ENCODE results near the gene GAP43. TPM values are rescaled to one million over a fixed set of nuclear protein-coding genes. Genes with fewer than 3 reads are reported as not detected.

Gene GAP43
- polyA plus RNA-seq, 10 donors, result 1.4 to 5.9 (median 3.0) TPM

GRCh38 chr3:115626006-115626409 lies 2.7 kb downstream of the GAP43 start:
- no peak for DNase-seq

- DNase-seq, result no peak
These were observed 3.4 kb downstream of the GAP43 start for GRCh38 chr3:115626721-115627120.

GRCh38 chr3:115627180-115628074 lies 4.1 kb downstream of the GAP43 start:
- DNase-seq, result no peak

GRCh38 chr3:115628075-115628412 lies 4.7 kb downstream of the GAP43 start:
- no peak for DNase-seq

GRCh38 chr3:115630850-115631249 lies 7.5 kb downstream of the GAP43 start:
- no peak for DNase-seq

- no peak for DNase-seq
These were observed 8.7 kb downstream of the GAP43 start for GRCh38 chr3:115632026-115632425.

GRCh38 chr3:115633467-115633866 lies 10.2 kb downstream of the GAP43 start:
- no peak for DNase-seq

GRCh38 chr3:115634052-115634451 lies 10.7 kb downstream of the GAP43 start:
- no peak for DNase-seq

GRCh38 chr3:115635406-115635805 lies 12.1 kb downstream of the GAP43 start:
- DNase-seq, result peak in 1 of 3 donors; percentile 30

- DNase-seq, result peak in 1 of 3 donors; percentile 34
These were observed 14.9 kb downstream of the GAP43 start for GRCh38 chr3:115638241-115638640.

GRCh38 chr3:115638991-115639390 lies 15.7 kb downstream of the GAP43 start:
- DNase-seq, result no peak

- DNase-seq, result peak in 1 of 3 donors; percentile 33
These were observed 21.1 kb downstream of the GAP43 start for GRCh38 chr3:115644391-115644790.

GRCh38 chr3:115646027-115646690 lies 22.8 kb downstream of the GAP43 start:
- no peak for DNase-seq

- no peak for DNase-seq
These were observed 25.2 kb downstream of the GAP43 start for GRCh38 chr3:115648559-115648958.

- DNase-seq, result no peak
These were observed 27.8 kb downstream of the GAP43 start for GRCh38 chr3:115651087-115651486.

GRCh38 chr3:115651599-115651998 lies 28.3 kb downstream of the GAP43 start:
- DNase-seq, result no peak

GRCh38 chr3:115652738-115653137 lies 29.4 kb downstream of the GAP43 start:
- DNase-seq, result no peak

- no peak for DNase-seq
These were observed 32.5 kb downstream of the GAP43 start for GRCh38 chr3:115655761-115656282.

- DNase-seq, result no peak
These were observed 33.9 kb downstream of the GAP43 start for GRCh38 chr3:115657168-115657567.

- DNase-seq, result no peak
These were observed 34.7 kb downstream of the GAP43 start for GRCh38 chr3:115658032-115658336.

- DNase-seq, result peak; percentile 86 to 96 (median 89)
These were observed 35.2 kb downstream of the GAP43 start for GRCh38 chr3:115658337-115659181.
